Left hindlimb (tissue), 1 donor: ENCODE results near the gene EFNA5.

ENCODE experiments used
- DNase-seq: peaks from one replicate; pipeline ENCODE4 v3.0.0-alpha.2; 2018

Gene EFNA5

DNA sequence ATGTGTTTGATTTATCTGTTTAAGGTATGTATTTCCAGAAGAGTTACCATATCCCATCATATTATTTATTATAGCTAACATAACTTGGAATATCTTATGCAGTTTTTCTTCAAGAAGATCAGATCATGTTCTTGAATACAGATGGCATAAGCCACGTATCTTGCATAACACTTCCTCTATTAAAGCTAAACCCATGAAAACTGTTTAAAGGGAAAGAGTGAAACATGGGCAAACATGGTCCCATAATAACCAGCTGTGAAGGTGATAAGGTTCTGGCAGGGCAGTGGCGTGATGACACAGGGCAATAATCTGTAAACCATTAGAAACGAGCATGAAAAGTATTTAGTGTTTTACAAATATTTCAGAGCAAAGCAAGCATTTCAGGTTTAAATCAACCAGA is 34.2 kb downstream of the EFNA5 start:
- no peak for DNase-seq

DNA sequence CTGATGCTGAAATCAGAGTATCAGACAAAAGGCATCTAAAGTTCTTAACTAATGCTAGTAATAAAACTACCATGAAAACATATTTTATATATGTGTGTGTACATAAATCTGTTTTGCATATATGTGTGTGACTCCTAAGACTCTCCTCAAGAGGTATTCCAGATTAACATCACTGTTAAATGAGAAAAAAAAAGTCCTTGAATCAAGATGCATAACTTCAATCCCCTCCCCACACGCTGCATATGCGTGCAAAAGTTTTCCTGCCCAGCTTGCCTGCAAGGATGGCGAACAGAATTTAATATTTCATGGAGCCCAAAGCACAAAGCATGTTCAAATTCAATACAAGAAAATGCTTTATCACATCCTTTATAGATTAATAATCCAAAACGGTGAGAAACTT is 34.7 kb downstream of the EFNA5 start:
- no peak for DNase-seq

DNA sequence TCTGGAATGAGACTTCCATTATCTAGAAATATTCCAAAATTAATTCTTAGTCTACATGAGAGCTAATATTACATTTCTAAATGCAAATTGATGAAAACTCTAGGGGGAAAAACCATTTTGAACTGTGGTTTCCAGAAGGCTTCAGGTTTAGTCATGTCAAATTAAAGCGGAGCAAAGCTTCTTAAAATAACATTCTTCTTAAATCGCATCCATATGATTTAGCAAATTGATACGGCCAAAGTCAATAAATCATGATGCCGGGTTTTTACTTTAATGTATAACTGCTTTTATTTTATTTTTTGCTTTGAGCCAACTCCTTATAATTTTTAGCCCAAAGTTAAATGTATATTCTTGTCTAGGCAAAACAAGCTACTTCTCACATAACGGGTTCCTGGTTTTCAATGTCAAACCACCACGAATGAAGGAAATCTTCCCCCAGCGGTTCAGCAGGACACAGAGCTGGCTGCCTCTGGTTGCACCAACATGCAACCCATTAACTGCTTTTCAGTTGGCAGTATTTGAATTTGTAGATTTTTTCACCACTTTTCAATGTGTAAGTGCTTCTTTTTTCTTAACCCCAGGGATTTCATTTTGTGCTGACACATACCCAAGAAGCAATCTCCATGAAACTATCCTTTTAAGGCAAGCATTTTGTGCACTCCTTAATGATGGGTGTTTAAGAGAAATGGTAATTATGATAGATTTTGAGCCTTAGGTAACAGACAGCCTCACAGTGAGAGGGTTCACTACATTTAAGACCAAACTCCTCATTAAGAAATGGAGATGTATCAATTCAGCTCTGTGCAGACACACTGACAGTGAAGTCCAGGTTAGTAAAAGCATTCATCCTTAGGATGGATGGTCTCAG is 35.5 kb downstream of the EFNA5 start:
- DNase-seq = peak; percentile 40

GRCh38 chr5:107633171-107633901 is 37.4 kb downstream of the EFNA5 start:
- no peak for DNase-seq

DNA sequence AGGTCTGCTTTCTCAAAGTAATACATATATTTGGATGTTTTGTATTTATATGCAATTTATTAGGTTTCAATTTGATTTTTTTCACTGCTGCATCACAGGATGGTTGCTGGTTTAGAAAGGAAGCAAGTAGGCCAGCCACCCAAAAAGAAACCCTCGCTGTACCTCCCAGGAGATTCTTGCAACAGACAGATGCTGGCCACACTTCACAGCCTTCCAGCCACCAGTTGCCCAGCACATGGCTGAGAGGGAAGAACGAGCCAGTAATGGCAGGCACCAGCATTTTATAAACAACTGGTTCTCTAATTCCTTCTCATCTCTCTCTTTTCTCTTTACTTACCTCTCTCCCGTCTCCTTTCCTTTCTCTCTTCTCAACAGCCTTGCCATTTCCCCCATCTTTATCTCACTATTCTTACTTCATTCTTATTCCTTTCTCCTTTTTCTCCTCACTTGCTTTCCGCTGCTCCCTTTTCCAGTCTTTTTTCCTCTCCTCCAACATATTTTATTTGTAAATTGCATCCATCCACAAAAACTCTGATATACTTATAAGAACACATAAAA is 38.9 kb downstream of the EFNA5 start:
- no peak for DNase-seq

GRCh38 chr5:107630184-107630583 is 40.6 kb downstream of the EFNA5 start:
- DNase-seq = no peak

DNA sequence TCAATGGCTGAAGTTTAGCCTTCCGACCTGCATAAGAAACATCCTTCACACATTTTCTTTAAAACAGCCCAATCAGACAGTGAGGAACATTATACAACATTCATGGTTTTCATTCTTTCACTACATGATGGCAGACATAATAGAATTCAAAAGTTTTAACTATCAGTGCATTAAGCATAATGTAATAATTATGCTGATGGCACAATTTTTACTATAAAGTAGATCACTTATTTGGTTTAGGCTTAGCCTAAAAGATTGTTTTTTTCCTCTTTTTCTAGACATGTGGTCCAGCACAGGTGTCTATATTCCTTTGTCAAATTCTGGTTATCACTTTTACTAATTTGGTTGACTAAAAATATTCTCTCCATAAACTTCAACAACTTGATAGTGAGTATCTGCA is 46.5 kb downstream of the EFNA5 start:
- DNase-seq = no peak

DNA sequence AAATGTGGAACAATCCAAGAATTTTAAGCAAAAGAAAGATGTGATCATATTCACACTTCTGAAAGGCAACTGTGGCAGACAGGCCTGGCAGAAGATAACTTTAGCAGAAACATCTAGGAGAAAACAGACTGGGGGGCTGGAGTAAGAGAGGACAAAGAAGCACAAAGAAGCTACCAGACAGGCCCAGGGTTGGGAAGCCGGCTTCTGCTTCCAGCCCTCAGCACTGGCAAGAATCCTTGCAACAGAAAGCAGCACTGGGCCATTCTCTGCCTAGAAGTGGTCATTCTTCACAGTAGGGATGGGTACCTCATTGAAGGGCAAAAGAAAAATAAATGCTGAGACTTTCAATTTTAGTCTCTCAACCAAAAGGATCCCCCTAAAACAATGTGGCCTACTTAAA is 49.6 kb downstream of the EFNA5 start:
- DNase-seq = no peak

DNA sequence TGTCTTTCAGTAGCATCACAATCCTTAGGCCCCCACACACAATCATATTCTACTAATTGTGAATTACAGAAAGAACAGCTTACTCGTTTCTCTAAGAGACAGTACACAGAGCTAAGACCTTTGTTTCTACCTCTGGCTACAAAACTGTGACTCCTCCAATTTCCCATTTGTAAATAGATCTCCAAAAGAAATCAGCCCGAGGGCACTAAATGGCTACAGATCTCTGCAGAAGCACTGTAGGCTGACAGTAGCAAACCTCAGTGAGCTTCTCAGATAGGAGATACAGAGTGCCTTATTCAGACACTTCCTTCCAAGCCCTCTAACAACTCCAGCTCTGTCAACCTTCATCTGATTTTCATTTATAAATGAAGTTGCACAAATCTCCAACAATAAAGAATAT is 51.0 kb downstream of the EFNA5 start:
- no peak for DNase-seq

DNA sequence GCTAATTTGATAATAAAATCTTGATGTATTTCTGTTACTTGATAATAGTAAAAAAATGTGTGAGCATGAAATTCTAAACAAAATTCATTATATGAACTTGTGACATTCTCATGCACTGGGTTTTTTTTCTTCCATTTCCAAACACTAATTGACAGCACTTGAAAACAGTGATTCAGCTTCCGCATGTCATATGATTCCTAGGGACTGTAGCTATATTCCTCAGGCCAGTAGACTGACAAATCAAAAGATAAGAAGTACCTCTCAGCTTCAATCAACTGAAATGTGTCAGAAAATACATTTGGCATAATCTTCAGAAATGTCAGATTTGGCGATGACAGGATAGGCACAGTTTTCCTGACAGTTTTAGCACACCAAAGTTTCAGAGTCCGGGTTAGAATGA is 52.5 kb downstream of the EFNA5 start:
- DNase-seq = no peak

- no peak for DNase-seq
These were observed 53.7 kb downstream of the EFNA5 start for GRCh38 chr5:107617052-107617451.

GRCh38 chr5:107616213-107616612 is 54.5 kb downstream of the EFNA5 start:
- DNase-seq = no peak

- DNase-seq = no peak
These were observed 55.4 kb downstream of the EFNA5 start for GRCh38 chr5:107615299-107615817.

- no peak for DNase-seq
These were observed 58.2 kb downstream of the EFNA5 start for GRCh38 chr5:107612541-107612940.

GRCh38 chr5:107610798-107611197 is 59.9 kb downstream of the EFNA5 start:
- no peak for DNase-seq

DNA sequence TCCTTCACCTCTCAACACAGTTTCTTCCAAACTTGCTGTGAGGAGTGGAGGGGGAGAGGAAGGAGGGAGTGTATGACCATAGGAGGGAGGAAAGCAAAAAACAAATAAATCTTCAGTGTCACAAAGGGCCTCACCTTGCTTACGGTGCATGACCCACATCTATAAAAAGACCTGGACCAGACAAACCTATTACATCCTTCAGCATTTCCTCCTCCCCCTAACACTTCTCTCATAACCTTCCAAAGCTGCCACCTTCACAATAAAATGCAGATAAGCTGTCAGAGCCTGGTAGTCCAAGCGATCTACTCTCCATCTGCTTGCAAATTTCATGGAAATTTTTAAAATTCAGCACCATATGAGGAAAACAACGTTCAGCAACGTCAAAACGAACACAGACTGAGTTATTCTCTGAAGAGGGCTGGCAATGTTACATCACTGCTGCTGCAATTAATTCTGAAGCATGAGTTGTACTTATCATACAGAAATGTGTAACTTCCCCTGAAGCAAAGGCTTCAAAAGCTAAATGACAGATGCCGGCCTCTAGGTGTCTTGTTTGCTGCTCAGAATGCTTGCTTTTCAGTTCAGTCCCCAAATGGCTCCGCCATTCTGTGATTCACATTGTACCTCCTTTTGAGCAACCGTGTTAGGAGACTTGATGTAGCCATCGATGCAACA is 62.9 kb downstream of the EFNA5 start:
- no peak for DNase-seq

- no peak for DNase-seq
These were observed 63.5 kb downstream of the EFNA5 start for GRCh38 chr5:107607196-107607595.

DNA sequence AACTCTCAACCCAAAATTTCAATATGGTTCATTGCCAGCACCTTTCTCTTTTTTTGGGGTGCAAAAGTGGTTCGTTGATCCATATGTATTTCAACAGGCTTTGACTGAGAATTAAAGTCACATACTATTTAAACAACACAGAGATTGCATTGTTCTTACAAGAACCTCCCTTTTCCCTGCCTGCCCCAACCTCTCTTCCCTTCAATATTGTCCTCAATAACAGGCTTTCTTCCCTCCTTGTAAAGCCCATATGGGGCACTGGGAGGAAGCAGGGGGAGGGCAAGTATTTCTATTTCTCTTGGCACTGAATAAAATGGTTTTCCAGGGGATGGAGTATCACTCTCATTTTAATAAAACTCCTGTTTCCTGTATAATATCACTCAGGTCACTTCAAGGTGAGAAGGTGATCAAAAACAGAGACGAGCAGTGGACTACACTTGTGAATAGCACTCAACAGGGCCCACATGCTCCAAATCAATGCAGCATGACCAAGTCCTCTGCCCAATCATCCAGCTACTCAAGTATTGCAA is 65.1 kb downstream of the EFNA5 start:
- DNase-seq = no peak

GRCh38 chr5:107604990-107605389 is 65.7 kb downstream of the EFNA5 start:
- no peak for DNase-seq

DNA sequence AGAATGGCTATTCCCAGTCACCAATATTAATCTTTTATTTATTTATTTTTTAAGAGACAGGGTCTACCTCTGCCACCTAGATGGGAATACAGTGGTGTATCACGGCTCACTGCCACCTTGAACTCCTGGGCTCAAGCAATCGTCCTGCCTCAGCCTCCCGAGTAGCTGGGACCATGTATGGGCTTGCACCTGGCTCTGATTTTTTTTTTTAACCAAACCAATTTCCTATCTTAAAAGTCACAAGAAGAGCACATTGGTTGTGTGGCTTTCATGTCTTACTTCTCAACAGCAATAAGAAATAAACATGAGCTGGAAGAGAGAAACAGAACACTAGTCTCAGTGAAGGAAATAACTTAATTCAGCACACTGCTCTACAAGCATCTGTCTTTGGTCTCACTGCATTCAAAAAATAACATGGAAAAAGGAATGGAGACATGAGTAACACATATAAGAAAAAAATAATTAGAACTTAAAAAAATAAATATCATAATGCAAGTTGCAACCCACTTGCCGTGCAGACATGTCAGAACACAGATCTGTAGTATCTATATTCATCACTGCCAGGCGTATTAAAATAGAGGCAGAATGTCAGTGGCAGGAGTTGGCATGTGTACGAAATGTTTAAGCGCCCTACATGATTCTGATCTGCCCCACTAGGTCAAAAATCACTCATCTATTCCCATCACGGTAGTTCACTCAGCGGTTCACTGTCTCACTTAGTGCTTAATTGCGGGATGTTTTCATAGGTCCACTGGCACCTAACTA is 66.4 kb downstream of the EFNA5 start:
- no peak for DNase-seq

GRCh38 chr5:107603349-107603748 is 67.4 kb downstream of the EFNA5 start:
- DNase-seq = no peak

DNA sequence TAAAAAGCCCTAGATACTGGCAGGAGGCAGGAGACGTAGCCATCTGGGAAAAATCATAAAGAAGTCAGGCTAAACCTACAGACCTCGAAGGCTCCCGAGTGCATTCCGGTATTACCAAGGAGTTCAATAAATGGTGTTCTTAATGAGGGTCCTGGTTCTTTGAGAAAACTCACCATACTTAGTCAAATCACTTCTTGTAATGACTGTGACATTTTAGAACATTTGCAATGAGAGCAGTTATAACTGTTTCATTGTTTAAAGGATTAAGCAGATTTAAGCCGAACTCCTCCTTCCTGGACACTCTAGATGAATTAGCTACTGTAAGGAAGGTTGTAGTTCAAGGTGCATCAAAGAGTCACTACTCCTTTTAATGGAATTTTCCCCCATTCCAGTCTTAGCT is 67.8 kb downstream of the EFNA5 start:
- DNase-seq = no peak
